ENCODE measurements around the gene EDA.

DNA sequence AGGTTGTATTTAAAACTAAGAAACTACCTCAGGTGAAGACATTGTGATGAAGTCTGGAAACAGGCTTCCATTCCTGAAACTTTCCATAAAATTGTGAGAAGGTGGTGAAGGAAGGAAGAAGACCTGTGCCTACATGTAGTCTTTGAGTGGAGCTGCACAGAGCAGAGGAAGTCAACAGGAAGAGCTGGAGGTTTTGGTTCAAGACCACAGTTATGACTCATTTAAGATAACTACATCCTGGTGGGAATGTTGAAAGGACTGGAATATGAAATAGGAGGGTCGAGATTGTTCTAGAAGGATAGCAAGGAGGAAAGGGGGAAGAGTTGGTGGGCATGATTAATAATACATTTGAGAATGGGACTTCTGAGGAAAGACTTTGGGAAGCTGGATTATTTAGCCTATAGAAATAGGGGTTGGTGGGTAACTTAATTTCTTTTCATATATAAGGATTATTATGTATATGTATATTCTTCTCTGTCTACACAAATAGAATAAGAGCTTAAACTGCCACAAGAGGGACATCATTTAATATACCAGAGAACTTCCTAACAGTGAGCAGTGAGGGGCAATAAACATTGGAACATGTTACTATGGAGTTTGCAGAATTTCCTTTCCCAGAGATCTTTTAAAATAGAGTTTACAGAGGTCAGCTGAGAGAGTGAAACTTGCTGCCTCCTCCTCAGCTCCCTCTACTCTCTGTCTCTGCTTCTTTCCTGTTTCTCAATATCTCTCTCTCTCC is 410.4 kb downstream of the EDA start:
- TF ChIP-seq, protein P1, sequence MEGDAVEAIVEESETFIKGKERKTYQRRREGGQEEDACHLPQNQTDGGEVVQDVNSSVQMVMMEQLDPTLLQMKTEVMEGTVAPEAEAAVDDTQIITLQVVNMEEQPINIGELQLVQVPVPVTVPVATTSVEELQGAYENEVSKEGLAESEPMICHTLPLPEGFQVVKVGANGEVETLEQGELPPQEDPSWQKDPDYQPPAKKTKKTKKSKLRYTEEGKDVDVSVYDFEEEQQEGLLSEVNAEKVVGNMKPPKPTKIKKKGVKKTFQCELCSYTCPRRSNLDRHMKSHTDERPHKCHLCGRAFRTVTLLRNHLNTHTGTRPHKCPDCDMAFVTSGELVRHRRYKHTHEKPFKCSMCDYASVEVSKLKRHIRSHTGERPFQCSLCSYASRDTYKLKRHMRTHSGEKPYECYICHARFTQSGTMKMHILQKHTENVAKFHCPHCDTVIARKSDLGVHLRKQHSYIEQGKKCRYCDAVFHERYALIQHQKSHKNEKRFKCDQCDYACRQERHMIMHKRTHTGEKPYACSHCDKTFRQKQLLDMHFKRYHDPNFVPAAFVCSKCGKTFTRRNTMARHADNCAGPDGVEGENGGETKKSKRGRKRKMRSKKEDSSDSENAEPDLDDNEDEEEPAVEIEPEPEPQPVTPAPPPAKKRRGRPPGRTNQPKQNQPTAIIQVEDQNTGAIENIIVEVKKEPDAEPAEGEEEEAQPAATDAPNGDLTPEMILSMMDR (IDR thresholded peaks at IDR 0.05): no peak
- no peak for TF ChIP-seq POLR2A (IDR thresholded peaks at IDR 0.05)

All from vagina (tissue), 2 donors.